ENCODE data around the gene ADAMTS7. TPM values are rescaled to one million over a fixed set of nuclear protein-coding genes. Genes with fewer than 3 reads are reported as not detected.
"Not testable (repeated sequence)": the region's sequence is repeated elsewhere in the genome, so short reads cannot be mapped to it uniquely, and the experiment has no call there.

ADAMTS7 gene
- total RNA-seq, 1 donor = 7.5 TPM

- TF ChIP-seq CTCF (IDR thresholded peaks at IDR 0.05; ENCODE audit: insufficient read depth, low read length) = no peak
- DNase-seq (ENCODE audit: low read depth) = no peak
- no peak overlapping the region for H3K4me3 ChIP-seq (ENCODE audit: low read depth, low read length)
These were observed 6.9 kb downstream of the ADAMTS7 start for GRCh38 chr15:78804391-78804792.

- no peak for TF ChIP-seq CTCF (IDR thresholded peaks at IDR 0.05; ENCODE audit: insufficient read depth, low read length)
- no peak overlapping the region for H3K4me3 ChIP-seq (ENCODE audit: low read depth, low read length)
- no peak for DNase-seq (ENCODE audit: low read depth)
These were observed 10.5 kb downstream of the ADAMTS7 start for GRCh38 chr15:78800806-78801205.

- TF ChIP-seq CTCF (IDR thresholded peaks at IDR 0.05; ENCODE audit: insufficient read depth, low read length) = no peak
- no peak for DNase-seq (ENCODE audit: low read depth)
These were observed 11.1 kb downstream of the ADAMTS7 start for GRCh38 chr15:78800189-78800588.

GRCh38 chr15:78799102-78799501 is 12.2 kb downstream of the ADAMTS7 start:
- not testable (repeated sequence) for H3K4me3 ChIP-seq (ENCODE audit: low read depth, low read length); DNase-seq (ENCODE audit: low read depth)

More at GRCh38 chr15:78800189-78800588, 11.1 kb downstream of the ADAMTS7 start:
- no peak overlapping the region for H3K4me3 ChIP-seq (ENCODE audit: low read depth, low read length)

- H3K4me3 ChIP-seq (ENCODE audit: low read depth, low read length) = not testable (repeated sequence)
- DNase-seq (ENCODE audit: low read depth) = peak; percentile 51
These were observed 12.9 kb downstream of the ADAMTS7 start for GRCh38 chr15:78798355-78798754.

GRCh38 chr15:78797951-78798350 is 13.3 kb downstream of the ADAMTS7 start:
- H3K4me3 ChIP-seq (ENCODE audit: low read depth, low read length) = no peak overlapping the region
- no peak for TF ChIP-seq CTCF (IDR thresholded peaks at IDR 0.05; ENCODE audit: insufficient read depth, low read length)
- DNase-seq (ENCODE audit: low read depth) = no peak

- DNase-seq (ENCODE audit: low read depth) = no peak
- TF ChIP-seq CTCF (IDR thresholded peaks at IDR 0.05; ENCODE audit: insufficient read depth, low read length) = no peak
- H3K4me3 ChIP-seq (ENCODE audit: low read depth, low read length) = no peak overlapping the region
These were observed 14.8 kb downstream of the ADAMTS7 start for GRCh38 chr15:78796510-78796909.

GRCh38 chr15:78795043-78795442 is 16.2 kb downstream of the ADAMTS7 start:
- no peak for DNase-seq (ENCODE audit: low read depth)
- no peak for TF ChIP-seq CTCF (IDR thresholded peaks at IDR 0.05; ENCODE audit: insufficient read depth, low read length)
- H3K4me3 ChIP-seq (ENCODE audit: low read depth, low read length) = no peak overlapping the region

GRCh38 chr15:78794446-78794845 is 16.8 kb downstream of the ADAMTS7 start:
- not testable (repeated sequence) for H3K4me3 ChIP-seq (ENCODE audit: low read depth, low read length); DNase-seq (ENCODE audit: low read depth)
